Neural cell (in vitro differentiated cells): Measurements from ENCODE around the gene EN1.

Experiments
- EZH2 ChIP-seq: fragments of 200-600, 300-800 bp; shearing (Covaris generic), sonication (generic); IDR thresholded peaks from 2 replicates; pipeline ENCODE4 v1.6.1; 2014; ENCODE audit warnings: antibody characterized with exemption, low read length, borderline replicate concordance, mild to moderate bottlenecking; ENCODE audit not compliant: insufficient read depth, poor library complexity, severe bottlenecking
- SMC3 ChIP-seq: fragments of 450-650 bp; conservative IDR thresholded peaks from 2 replicates; pipeline ENCODE4 v1.6.1; 2014; ENCODE audit warnings: antibody characterized with exemption, mild to moderate bottlenecking, moderate library complexity; ENCODE audit not compliant: poor library complexity
- TF ChIP-seq, protein P1 (sequence below): fragments of 450-650 bp; IDR thresholded peaks from 2 replicates; pipeline ENCODE4 v1.5.1; 2014; ENCODE audit warnings: antibody characterized with exemption, mild to moderate bottlenecking, moderate library complexity; ENCODE audit not compliant: poor library complexity, severe bottlenecking
- TF ChIP-seq, protein P2 (sequence below): IDR thresholded peaks from 2 replicates; pipeline ENCODE4 v1.6.1; 2012; ENCODE audit warnings: borderline replicate concordance

DNA sequence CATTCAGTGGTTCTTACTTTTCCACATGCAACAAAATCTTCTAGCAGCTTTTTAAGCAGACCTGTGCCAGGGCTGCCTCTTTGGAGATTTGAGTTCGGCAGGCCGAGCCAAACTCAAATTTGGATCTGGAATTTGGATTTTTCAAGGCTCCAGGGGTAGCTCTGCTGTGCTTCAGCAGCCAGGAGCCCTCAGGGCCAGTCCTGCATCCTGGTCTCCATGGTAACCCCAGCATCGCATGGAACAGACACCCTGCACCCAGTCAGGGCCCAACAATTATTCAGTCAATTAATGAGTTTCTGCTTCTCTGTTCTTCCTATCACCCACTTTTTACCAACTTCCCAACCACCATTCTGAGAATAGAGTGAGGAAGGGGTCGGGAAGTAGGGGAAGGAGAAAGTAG lies 30.0 kb downstream of the EN1 start:
- TF ChIP-seq, protein P1, sequence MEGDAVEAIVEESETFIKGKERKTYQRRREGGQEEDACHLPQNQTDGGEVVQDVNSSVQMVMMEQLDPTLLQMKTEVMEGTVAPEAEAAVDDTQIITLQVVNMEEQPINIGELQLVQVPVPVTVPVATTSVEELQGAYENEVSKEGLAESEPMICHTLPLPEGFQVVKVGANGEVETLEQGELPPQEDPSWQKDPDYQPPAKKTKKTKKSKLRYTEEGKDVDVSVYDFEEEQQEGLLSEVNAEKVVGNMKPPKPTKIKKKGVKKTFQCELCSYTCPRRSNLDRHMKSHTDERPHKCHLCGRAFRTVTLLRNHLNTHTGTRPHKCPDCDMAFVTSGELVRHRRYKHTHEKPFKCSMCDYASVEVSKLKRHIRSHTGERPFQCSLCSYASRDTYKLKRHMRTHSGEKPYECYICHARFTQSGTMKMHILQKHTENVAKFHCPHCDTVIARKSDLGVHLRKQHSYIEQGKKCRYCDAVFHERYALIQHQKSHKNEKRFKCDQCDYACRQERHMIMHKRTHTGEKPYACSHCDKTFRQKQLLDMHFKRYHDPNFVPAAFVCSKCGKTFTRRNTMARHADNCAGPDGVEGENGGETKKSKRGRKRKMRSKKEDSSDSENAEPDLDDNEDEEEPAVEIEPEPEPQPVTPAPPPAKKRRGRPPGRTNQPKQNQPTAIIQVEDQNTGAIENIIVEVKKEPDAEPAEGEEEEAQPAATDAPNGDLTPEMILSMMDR = no peak
- TF ChIP-seq, protein P2, sequence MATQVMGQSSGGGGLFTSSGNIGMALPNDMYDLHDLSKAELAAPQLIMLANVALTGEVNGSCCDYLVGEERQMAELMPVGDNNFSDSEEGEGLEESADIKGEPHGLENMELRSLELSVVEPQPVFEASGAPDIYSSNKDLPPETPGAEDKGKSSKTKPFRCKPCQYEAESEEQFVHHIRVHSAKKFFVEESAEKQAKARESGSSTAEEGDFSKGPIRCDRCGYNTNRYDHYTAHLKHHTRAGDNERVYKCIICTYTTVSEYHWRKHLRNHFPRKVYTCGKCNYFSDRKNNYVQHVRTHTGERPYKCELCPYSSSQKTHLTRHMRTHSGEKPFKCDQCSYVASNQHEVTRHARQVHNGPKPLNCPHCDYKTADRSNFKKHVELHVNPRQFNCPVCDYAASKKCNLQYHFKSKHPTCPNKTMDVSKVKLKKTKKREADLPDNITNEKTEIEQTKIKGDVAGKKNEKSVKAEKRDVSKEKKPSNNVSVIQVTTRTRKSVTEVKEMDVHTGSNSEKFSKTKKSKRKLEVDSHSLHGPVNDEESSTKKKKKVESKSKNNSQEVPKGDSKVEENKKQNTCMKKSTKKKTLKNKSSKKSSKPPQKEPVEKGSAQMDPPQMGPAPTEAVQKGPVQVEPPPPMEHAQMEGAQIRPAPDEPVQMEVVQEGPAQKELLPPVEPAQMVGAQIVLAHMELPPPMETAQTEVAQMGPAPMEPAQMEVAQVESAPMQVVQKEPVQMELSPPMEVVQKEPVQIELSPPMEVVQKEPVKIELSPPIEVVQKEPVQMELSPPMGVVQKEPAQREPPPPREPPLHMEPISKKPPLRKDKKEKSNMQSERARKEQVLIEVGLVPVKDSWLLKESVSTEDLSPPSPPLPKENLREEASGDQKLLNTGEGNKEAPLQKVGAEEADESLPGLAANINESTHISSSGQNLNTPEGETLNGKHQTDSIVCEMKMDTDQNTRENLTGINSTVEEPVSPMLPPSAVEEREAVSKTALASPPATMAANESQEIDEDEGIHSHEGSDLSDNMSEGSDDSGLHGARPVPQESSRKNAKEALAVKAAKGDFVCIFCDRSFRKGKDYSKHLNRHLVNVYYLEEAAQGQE = no peak
- TF ChIP-seq EZH2 (no peak), SMC3 (no peak)
